ENCODE data around the gene FAM163B. TPM values are rescaled to one million over a fixed set of nuclear protein-coding genes. Genes with fewer than 3 reads are reported as not detected.
"Not testable (repeated sequence)": the region's sequence is repeated elsewhere in the genome, so short reads cannot be mapped to it uniquely, and the experiment has no call there.

Gene FAM163B
- total RNA-seq, 1 donor from 2014 or later: not detected

DNA sequence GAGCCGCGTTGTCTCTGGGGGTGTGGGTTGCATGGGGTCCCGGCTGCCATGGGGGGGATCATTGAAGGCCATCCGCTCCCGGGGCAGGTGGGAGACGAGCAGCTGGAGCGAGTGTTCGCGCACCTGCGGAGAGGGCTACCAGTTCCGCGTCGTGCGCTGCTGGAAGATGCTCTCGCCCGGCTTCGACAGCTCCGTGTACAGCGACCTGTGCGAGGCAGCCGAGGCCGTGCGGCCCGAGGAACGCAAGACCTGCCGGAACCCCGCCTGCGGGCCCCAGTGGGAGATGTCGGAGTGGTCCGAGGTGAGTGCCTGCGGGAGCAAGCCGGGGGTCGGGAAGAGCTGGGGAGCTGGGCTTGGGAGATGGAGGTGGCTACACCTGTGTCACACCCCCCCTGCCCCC lies 41.0 kb downstream of the FAM163B start:
- Mint-ChIP-seq H3K36me3 (no peaks in the 10 kb centered on the region), H3K4me3 (no peak overlapping the region), H3K4me1 (ENCODE audit: unreplicated experiment) (peaks cover 4% of the 10 kb centered on the region), H3K27ac (no peak overlapping the region), H3K9me3 (no peaks in the 10 kb centered on the region), H3K27me3 (peaks cover 13% of the 10 kb centered on the region)
- no peak for DNase-seq (ENCODE audit: extremely low spot score, unreplicated experiment)
- TF ChIP-seq, protein P1, sequence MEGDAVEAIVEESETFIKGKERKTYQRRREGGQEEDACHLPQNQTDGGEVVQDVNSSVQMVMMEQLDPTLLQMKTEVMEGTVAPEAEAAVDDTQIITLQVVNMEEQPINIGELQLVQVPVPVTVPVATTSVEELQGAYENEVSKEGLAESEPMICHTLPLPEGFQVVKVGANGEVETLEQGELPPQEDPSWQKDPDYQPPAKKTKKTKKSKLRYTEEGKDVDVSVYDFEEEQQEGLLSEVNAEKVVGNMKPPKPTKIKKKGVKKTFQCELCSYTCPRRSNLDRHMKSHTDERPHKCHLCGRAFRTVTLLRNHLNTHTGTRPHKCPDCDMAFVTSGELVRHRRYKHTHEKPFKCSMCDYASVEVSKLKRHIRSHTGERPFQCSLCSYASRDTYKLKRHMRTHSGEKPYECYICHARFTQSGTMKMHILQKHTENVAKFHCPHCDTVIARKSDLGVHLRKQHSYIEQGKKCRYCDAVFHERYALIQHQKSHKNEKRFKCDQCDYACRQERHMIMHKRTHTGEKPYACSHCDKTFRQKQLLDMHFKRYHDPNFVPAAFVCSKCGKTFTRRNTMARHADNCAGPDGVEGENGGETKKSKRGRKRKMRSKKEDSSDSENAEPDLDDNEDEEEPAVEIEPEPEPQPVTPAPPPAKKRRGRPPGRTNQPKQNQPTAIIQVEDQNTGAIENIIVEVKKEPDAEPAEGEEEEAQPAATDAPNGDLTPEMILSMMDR (conservative IDR thresholded peaks at IDR 0.05): no peak

DNA sequence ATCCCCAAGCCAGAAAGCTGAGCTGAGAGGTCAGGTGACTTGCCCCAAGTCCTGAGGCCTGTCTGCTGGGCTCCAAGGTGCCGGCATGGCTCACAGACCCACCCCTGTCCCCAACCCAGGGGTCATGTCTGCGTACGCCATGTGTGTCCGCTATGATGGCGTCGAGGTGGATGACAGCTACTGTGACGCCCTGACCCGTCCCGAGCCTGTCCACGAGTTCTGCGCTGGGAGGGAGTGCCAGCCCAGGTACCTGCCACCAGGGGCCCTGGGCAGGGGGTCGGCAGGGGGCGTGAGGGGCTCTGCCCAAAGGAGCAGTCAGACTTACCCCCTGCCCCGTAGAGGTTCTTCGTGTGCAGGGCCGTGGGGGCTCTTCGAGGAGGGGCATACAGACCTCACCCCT lies 42.4 kb downstream of the FAM163B start:
- Mint-ChIP-seq H3K4me3 (no peak overlapping the region), H3K36me3 (no peaks in the 10 kb centered on the region), H3K9me3 (no peaks in the 10 kb centered on the region), H3K4me1 (ENCODE audit: unreplicated experiment) (peaks cover 7% of the 10 kb centered on the region), H3K27ac (no peak overlapping the region), H3K27me3 (peaks cover 16% of the 10 kb centered on the region)
- no peak for DNase-seq (ENCODE audit: extremely low spot score, unreplicated experiment)
- TF ChIP-seq, protein P1 (conservative IDR thresholded peaks at IDR 0.05): no peak

DNA sequence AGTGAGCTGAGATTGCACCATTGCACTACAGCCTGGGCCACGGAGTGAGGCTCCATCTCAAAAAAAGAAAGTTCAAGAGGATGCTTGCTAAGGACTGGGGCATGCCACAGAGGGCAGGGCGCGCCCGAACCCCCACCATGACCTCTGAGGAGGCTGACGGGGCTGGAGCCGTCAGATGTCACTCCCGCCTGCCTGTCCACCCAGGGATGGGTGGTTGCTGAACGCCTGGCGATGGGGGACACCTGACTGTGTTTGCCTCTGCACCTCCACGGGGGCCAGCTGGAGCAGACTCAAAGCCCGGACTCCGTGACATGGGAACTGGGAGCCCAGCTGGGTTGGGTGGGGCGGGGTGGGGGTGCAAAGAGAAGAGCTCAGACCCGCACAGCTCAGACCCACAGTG lies 42.8 kb downstream of the FAM163B start:
- Mint-ChIP-seq H3K9me3 (no peaks in the 10 kb centered on the region), H3K4me3 (no peak overlapping the region), H3K27ac (no peak overlapping the region), H3K27me3 (peaks cover 16% of the 10 kb centered on the region), H3K36me3 (no peaks in the 10 kb centered on the region), H3K4me1 (ENCODE audit: unreplicated experiment) (peaks cover 7% of the 10 kb centered on the region)
- DNase-seq (ENCODE audit: extremely low spot score, unreplicated experiment): no peak
- TF ChIP-seq, protein P1 (conservative IDR thresholded peaks at IDR 0.05): no peak

DNA sequence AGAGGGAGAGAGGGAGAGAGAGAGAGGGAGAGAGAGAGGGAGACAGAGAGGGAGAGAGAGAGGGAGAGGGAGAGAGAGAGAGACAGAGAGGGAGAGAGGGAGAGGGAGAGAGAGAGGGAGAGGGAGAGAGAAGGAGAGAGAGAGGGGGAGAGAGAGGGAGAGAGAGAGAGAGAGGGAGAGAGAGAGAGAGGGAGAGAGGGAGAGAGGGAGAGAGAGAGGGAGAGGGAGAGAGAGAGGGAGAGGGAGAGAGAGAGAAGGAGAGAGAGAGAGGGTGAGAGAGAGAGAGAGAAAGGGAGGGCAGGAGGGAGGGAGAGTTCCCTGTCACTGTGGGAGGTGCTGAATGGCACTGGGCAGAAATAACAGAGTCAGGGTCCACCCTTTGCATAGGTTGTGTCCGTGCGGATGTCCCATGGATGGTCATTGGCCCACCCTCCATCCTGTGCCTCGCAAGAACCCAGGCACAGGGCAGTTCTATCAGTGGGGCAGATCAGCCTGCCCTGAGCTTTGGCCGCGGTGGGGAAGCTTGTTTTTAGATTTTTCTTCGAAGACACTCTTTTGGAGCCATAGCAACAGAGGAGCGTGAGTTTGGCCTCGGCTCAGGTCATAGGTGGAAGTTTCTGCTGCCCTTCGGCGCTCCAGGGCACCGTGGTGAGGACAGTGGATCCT lies 44.6 kb downstream of the FAM163B start:
- no peak overlapping the region for H3K4me3 Mint-ChIP-seq

DNA sequence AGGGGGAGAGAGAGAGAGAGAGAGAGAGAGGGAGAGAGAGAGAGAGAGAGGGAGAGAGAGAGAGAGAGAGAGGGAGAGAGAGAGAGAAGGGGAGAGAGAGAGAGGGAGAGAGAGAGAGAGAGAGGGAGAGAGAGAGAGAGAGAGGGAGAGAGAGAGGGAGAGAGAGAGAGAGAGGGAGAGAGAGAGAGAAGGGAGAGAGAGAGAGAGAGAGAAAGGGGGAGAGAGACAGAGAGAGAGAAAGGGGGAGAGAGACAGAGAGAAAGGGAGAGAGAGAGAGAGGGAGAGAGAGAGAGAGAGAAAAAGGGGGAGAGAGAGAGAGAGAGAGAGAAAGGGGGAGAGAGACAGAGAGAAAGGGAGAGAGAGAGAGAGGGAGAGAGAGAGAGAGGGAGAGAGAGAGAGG lies 45.4 kb downstream of the FAM163B start:
- not testable (repeated sequence) for H3K27ac Mint-ChIP-seq

More for the DNA sequence above, 44.6 kb downstream of the FAM163B start:
- no peak overlapping the region for H3K27ac Mint-ChIP-seq
- H3K27me3 Mint-ChIP-seq: peaks cover 19% of the 10 kb centered on the region
- no peaks in the 10 kb centered on the region for H3K36me3 Mint-ChIP-seq
- no peaks in the 10 kb centered on the region for H3K9me3 Mint-ChIP-seq
- peaks cover 7% of the 10 kb centered on the region for H3K4me1 Mint-ChIP-seq (ENCODE audit: unreplicated experiment)
- TF ChIP-seq, protein P1 (conservative IDR thresholded peaks at IDR 0.05): no peak
- DNase-seq (ENCODE audit: extremely low spot score, unreplicated experiment): no peak

DNA sequence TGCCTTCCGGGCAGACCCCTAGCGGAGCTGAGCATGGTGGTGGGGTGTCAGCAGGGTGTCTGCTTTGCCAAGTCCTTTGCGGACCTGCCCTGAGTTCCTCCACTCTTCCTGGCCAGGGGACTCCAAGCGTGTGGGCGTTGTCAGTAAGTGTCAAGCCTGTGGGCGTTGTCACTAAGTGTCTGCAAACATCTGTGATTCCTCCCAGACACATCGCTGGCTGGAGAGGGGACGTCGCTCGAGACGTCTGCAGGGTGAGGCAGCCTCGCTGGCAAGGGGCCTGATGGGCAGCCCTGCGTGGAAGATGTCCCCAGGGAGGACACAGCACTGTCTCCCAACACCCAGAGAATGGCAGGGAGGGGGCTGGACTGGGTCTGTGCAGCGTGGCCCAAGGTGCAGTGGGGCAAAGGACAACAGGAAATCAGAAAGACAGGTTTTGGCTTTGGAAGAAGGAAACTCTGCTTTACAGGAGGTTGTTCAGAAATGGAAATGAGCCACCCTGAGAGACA lies 45.8 kb downstream of the FAM163B start:
- H3K36me3 Mint-ChIP-seq: no peaks in the 10 kb centered on the region
- peaks cover 14% of the 10 kb centered on the region for H3K4me1 Mint-ChIP-seq (ENCODE audit: unreplicated experiment)
- H3K9me3 Mint-ChIP-seq: no peaks in the 10 kb centered on the region
- no peak for DNase-seq (ENCODE audit: extremely low spot score, unreplicated experiment)
- TF ChIP-seq, protein P1 (conservative IDR thresholded peaks at IDR 0.05): no peak
- H3K27me3 Mint-ChIP-seq: peaks cover 22% of the 10 kb centered on the region
- peak overlapping the region; percentile 79 for H3K27ac Mint-ChIP-seq
- H3K4me3 Mint-ChIP-seq: peak overlapping the region; percentile 59

More for the DNA sequence above, 45.4 kb downstream of the FAM163B start:
- not testable (repeated sequence) for H3K4me3 Mint-ChIP-seq; H3K36me3 Mint-ChIP-seq; H3K4me1 Mint-ChIP-seq (ENCODE audit: unreplicated experiment); DNase-seq (ENCODE audit: extremely low spot score, unreplicated experiment); H3K9me3 Mint-ChIP-seq
- peaks cover 19% of the 10 kb centered on the region for H3K27me3 Mint-ChIP-seq

Data from type B pancreatic cell (in vitro differentiated cells).